ENCODE data around the gene FMC1.

FMC1 gene

GRCh38 chr7:139360210-139360947 is 19.2 kb downstream of the FMC1 start:
- Histone ChIP-seq H3K9me3 (ENCODE audit: control insufficient read depth in 2 of 2, low read length in 2 of 2) (no peaks in the 10 kb centered on the region), H3K27ac (ENCODE audit: low read length) (peak overlapping the region; percentile 97), H3K4me1 (ENCODE audit: control insufficient read depth, insufficient read depth, low read length) (peaks cover 15% of the 10 kb centered on the region), H3K4me3 (ENCODE audit: low read length in 2 of 2) (peak overlapping the region; percentile 81 to 96), H3K36me3 (ENCODE audit: control insufficient read depth in 2 of 2, insufficient read depth in 2 of 2, low read length in 2 of 2) (peaks cover 0 to under 1% of the 10 kb centered on the region in 2 donors), H3K9ac (ENCODE audit: low read length in 2 of 2) (peak overlapping the region; percentile 98 to 100), H3K27me3 (ENCODE audit: control insufficient read depth in 1 of 2, insufficient read depth in 2 of 2, low read length in 2 of 2) (no peaks in the 10 kb centered on the region)

GRCh38 chr7:139360948-139361307 is 19.8 kb downstream of the FMC1 start:
- H3K9me3 ChIP-seq (ENCODE audit: control insufficient read depth in 2 of 2, low read length in 2 of 2), result no peaks in the 10 kb centered on the region
- peaks cover 0 to 3% of the 10 kb centered on the region in 2 donors for H3K36me3 ChIP-seq (ENCODE audit: control insufficient read depth in 2 of 2, insufficient read depth in 2 of 2, low read length in 2 of 2)
- peak overlapping the region; percentile 97 for H3K27ac ChIP-seq (ENCODE audit: low read length)
- H3K9ac ChIP-seq (ENCODE audit: low read length in 2 of 2), result peak overlapping the region; percentile 93 to 98
- no peaks in the 10 kb centered on the region for H3K27me3 ChIP-seq (ENCODE audit: control insufficient read depth in 1 of 2, insufficient read depth in 2 of 2, low read length in 2 of 2)
- H3K4me1 ChIP-seq (ENCODE audit: control insufficient read depth, insufficient read depth, low read length), result peaks cover 15% of the 10 kb centered on the region
- peak overlapping the region; percentile 81 to 96 for H3K4me3 ChIP-seq (ENCODE audit: low read length in 2 of 2)

GRCh38 chr7:139361523-139361922 is 20.4 kb downstream of the FMC1 start:
- Histone ChIP-seq H3K4me3 (ENCODE audit: low read length in 2 of 2) (peak overlapping the region; percentile 81 to 96), H3K4me1 (ENCODE audit: control insufficient read depth, insufficient read depth, low read length) (peaks cover 15% of the 10 kb centered on the region), H3K27me3 (ENCODE audit: control insufficient read depth in 1 of 2, insufficient read depth in 2 of 2, low read length in 2 of 2) (no peaks in the 10 kb centered on the region), H3K9me3 (ENCODE audit: control insufficient read depth in 2 of 2, low read length in 2 of 2) (no peaks in the 10 kb centered on the region), H3K27ac (ENCODE audit: low read length) (no peak overlapping the region), H3K9ac (ENCODE audit: low read length in 2 of 2) (peak overlapping the region in 1 of 2 donors; percentile 98), H3K36me3 (ENCODE audit: control insufficient read depth in 2 of 2, insufficient read depth in 2 of 2, low read length in 2 of 2) (peaks cover 0 to 5% of the 10 kb centered on the region in 2 donors)

DNA sequence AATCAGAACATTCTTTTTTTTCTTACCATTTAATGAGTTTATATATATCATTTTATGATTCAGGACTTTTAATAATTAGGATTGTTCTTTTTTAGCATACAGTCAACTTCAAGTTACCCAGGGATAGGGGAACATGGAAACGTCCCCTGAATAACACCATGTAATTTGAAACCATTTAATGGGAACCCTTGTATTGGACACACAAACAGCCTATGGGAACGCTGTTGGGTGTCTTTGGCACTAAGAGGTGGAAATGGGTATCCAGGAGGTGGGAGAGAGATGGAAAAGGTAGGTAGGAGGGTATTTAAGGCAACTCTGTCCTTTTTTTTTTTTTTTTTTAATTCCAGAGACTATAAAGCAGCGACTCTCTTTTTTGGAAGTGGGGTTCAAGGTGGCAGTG is 21.2 kb downstream of the FMC1 start:
- H3K9me3 ChIP-seq (ENCODE audit: control insufficient read depth in 2 of 2, low read length in 2 of 2), result no peaks in the 10 kb centered on the region
- H3K27me3 ChIP-seq (ENCODE audit: control insufficient read depth in 1 of 2, insufficient read depth in 2 of 2, low read length in 2 of 2), result no peaks in the 10 kb centered on the region
- H3K36me3 ChIP-seq (ENCODE audit: control insufficient read depth in 2 of 2, insufficient read depth in 2 of 2, low read length in 2 of 2), result peaks cover 0 to 6% of the 10 kb centered on the region in 2 donors
- no peak overlapping the region for H3K27ac ChIP-seq (ENCODE audit: low read length)
- peaks cover 15% of the 10 kb centered on the region for H3K4me1 ChIP-seq (ENCODE audit: control insufficient read depth, insufficient read depth, low read length)
- H3K4me3 ChIP-seq (ENCODE audit: low read length in 2 of 2), result no peak overlapping the region
- no peak overlapping the region for H3K9ac ChIP-seq (ENCODE audit: low read length in 2 of 2)

DNA sequence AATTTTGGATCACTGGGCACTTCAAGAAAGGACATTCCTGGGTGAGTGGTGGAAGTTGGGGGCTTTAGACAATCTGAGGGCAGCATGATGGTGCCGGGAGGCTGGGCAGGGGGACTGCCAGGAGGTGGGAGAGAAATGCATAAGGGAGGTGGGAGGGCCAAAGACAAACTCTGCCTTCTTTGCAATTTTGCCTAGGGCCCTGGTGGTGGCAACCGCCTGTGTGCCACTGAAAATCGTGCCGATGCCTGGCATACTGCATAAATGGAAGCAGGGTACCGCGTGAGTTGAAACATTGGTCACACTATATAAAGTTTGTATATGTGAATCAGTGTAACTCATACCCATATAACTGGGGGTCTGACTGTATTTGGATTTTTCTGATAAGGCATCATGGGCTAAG is 21.8 kb downstream of the FMC1 start:
- Histone ChIP-seq H3K9me3 (ENCODE audit: control insufficient read depth in 2 of 2, low read length in 2 of 2) (no peaks in the 10 kb centered on the region), H3K9ac (ENCODE audit: low read length in 2 of 2) (no peak overlapping the region), H3K4me1 (ENCODE audit: control insufficient read depth, insufficient read depth, low read length) (peaks cover 19% of the 10 kb centered on the region), H3K4me3 (ENCODE audit: low read length in 2 of 2) (peak overlapping the region; percentile 8 to 16), H3K27ac (ENCODE audit: low read length) (no peak overlapping the region), H3K36me3 (ENCODE audit: control insufficient read depth in 2 of 2, insufficient read depth in 2 of 2, low read length in 2 of 2) (peaks cover 0 to 6% of the 10 kb centered on the region in 2 donors), H3K27me3 (ENCODE audit: control insufficient read depth in 1 of 2, insufficient read depth in 2 of 2, low read length in 2 of 2) (no peaks in the 10 kb centered on the region)

- peaks cover 0 to 6% of the 10 kb centered on the region in 2 donors for H3K36me3 ChIP-seq (ENCODE audit: control insufficient read depth in 2 of 2, insufficient read depth in 2 of 2, low read length in 2 of 2)
- H3K27me3 ChIP-seq (ENCODE audit: control insufficient read depth in 1 of 2, insufficient read depth in 2 of 2, low read length in 2 of 2), result no peaks in the 10 kb centered on the region
- no peak overlapping the region for H3K4me3 ChIP-seq (ENCODE audit: low read length in 2 of 2)
- peaks cover 19% of the 10 kb centered on the region for H3K4me1 ChIP-seq (ENCODE audit: control insufficient read depth, insufficient read depth, low read length)
- no peak overlapping the region for H3K9ac ChIP-seq (ENCODE audit: low read length in 2 of 2)
- H3K9me3 ChIP-seq (ENCODE audit: control insufficient read depth in 2 of 2, low read length in 2 of 2), result no peaks in the 10 kb centered on the region
- H3K27ac ChIP-seq (ENCODE audit: low read length), result no peak overlapping the region
Observed at GRCh38 chr7:139365336-139365735, 24.2 kb downstream of the FMC1 start.

DNA sequence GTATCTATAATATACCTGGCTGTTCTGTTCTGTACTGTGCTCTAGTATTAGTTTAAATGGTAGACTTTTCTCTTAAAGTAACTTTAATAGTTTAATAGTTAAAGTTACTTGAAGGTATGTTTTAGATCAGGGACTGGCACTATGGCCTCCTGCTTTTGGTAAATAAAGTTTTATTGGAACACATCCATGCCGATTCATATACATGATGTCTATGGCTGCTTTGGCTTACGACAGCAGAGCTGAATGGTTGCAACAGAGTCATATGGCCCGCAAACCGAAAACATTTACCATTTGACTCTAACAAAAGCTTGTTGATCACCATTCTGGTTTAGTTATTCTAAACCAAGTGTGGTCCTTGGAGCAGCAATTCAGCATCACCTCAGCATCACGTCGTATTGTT is 25.3 kb downstream of the FMC1 start:
- Histone ChIP-seq H3K9ac (ENCODE audit: low read length in 2 of 2) (no peak overlapping the region), H3K36me3 (ENCODE audit: control insufficient read depth in 2 of 2, insufficient read depth in 2 of 2, low read length in 2 of 2) (peaks cover 0 to 6% of the 10 kb centered on the region in 2 donors), H3K4me3 (ENCODE audit: low read length in 2 of 2) (no peak overlapping the region), H3K9me3 (ENCODE audit: control insufficient read depth in 2 of 2, low read length in 2 of 2) (no peaks in the 10 kb centered on the region), H3K27me3 (ENCODE audit: control insufficient read depth in 1 of 2, insufficient read depth in 2 of 2, low read length in 2 of 2) (no peaks in the 10 kb centered on the region), H3K27ac (ENCODE audit: low read length) (no peak overlapping the region), H3K4me1 (ENCODE audit: control insufficient read depth, insufficient read depth, low read length) (peaks cover 21% of the 10 kb centered on the region)

DNA sequence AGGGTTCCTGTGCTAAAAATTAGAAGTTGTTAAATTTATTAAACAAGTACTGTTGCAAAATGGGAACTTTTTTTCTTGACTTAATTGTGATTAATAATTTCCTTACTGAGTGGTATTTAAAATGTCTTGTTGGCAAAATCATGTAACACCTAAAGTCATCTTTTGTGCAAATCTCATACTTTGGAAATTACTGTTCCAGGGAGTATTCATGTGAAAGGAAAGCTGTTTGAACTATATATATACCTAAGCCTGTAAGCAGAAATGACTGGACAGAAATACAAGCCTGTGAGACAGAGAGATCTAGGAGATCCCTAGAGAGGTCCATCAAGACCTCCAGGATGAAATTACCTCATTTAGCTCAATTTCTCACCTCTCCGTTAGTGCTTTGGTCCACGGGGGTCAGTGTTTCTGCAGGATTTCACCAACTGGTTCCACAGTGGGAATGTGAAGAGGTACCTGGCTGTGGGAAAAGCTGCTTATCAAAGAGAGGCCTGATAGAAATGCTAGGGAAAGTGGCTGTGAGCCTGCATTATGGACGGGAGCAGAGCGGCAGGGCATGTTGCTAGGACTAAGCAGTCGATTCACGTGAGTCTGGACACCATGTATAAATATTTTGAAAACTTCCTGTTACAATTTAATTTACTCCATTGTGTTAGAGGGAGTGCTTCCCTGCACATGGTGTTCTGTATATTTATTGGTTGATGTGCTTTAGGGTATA is 26.5 kb downstream of the FMC1 start:
- H3K9ac ChIP-seq (ENCODE audit: low read length in 2 of 2), result no peak overlapping the region
- peaks cover 0 to 6% of the 10 kb centered on the region in 2 donors for H3K36me3 ChIP-seq (ENCODE audit: control insufficient read depth in 2 of 2, insufficient read depth in 2 of 2, low read length in 2 of 2)
- H3K9me3 ChIP-seq (ENCODE audit: control insufficient read depth in 2 of 2, low read length in 2 of 2), result no peaks in the 10 kb centered on the region
- no peak overlapping the region for H3K27ac ChIP-seq (ENCODE audit: low read length)
- peaks cover 17% of the 10 kb centered on the region for H3K4me1 ChIP-seq (ENCODE audit: control insufficient read depth, insufficient read depth, low read length)
- H3K27me3 ChIP-seq (ENCODE audit: control insufficient read depth in 1 of 2, insufficient read depth in 2 of 2, low read length in 2 of 2), result no peaks in the 10 kb centered on the region
- peak overlapping the region in 1 of 2 donors; percentile 24 for H3K4me3 ChIP-seq (ENCODE audit: low read length in 2 of 2)

DNA sequence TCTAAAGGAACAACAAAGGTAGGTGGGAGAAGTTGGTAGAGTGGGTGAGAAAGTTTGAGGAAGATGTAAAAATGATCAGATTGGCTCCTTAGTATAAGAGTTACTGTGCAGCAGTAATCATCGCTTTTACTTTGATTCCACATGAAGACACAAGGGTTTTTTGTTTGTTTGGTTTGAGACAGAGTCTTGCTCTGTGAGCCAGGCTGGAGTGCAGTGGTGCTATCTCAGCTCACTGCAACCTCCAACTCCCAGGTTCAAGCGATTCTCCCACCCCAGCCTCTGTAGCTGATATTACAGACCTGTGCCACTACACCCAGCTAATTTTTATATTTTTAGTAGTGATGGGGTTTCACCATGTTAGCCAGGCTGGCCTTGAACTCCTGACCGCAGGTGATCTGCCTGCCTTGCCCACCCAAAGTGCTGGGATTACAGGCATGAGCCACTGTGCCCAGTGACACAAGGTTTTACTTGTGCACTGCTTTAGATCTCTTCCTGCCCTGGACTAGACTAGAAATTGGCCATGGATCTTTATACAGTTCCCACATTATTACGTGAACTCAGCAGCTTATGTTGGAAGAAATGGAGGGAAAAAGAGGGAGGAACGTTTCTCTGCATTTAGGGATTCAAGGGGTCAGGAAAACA is 29.3 kb downstream of the FMC1 start:
- Histone ChIP-seq H3K27me3 (ENCODE audit: control insufficient read depth in 1 of 2, insufficient read depth in 2 of 2, low read length in 2 of 2) (no peaks in the 10 kb centered on the region), H3K9me3 (ENCODE audit: control insufficient read depth in 2 of 2, low read length in 2 of 2) (no peaks in the 10 kb centered on the region), H3K9ac (ENCODE audit: low read length in 2 of 2) (peak overlapping the region in 1 of 2 donors; percentile 16), H3K4me3 (ENCODE audit: low read length in 2 of 2) (no peak overlapping the region), H3K4me1 (ENCODE audit: control insufficient read depth, insufficient read depth, low read length) (peaks cover 8% of the 10 kb centered on the region), H3K27ac (ENCODE audit: low read length) (no peak overlapping the region), H3K36me3 (ENCODE audit: control insufficient read depth in 2 of 2, insufficient read depth in 2 of 2, low read length in 2 of 2) (peaks cover 0 to 6% of the 10 kb centered on the region in 2 donors)

DNA sequence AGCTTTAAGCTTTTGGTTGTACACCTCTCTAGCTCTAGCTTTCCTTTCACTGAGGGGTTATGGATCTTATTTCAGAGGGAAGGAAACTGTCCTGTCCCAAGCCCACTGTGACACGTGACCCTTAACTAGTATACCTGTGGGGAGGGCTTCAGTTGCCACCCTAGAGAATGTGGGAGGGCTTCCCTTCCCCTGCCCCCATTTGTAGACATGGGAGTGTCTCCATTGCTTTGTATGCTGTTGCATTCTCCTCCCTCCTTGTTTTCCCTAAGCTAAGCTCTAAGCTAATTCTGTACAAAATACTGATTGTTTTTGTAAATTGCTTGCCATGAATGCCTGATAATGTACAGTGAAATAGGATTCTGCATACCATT is 29.8 kb downstream of the FMC1 start:
- Histone ChIP-seq H3K36me3 (ENCODE audit: control insufficient read depth in 2 of 2, insufficient read depth in 2 of 2, low read length in 2 of 2) (peaks cover 0 to 7% of the 10 kb centered on the region in 2 donors), H3K27me3 (ENCODE audit: control insufficient read depth in 1 of 2, insufficient read depth in 2 of 2, low read length in 2 of 2) (no peaks in the 10 kb centered on the region), H3K27ac (ENCODE audit: low read length) (no peak overlapping the region), H3K9me3 (ENCODE audit: control insufficient read depth in 2 of 2, low read length in 2 of 2) (no peaks in the 10 kb centered on the region), H3K4me3 (ENCODE audit: low read length in 2 of 2) (no peak overlapping the region), H3K4me1 (ENCODE audit: control insufficient read depth, insufficient read depth, low read length) (peaks cover 8% of the 10 kb centered on the region), H3K9ac (ENCODE audit: low read length in 2 of 2) (no peak overlapping the region)
